Bronchial epithelial cell (primary cell): ENCODE results near the gene SNHG17. TPM values are rescaled to one million over a fixed set of nuclear protein-coding genes. Genes with fewer than 3 reads are reported as not detected.
"Not testable (repeated sequence)": the region's sequence is repeated elsewhere in the genome, so short reads cannot be mapped to it uniquely, and the experiment has no call there.

Experiments
- DNase-seq: peaks from one replicate; pipeline ENCODE4 v3.0.0-alpha.2; 2010; ENCODE audit warnings: low read depth
- FAIRE-seq: peaks from 2 replicates; lab custom pipeline; 2011; peaks lifted over from hg19 to GRCh38; lab: Jason Lieb, UNC
- H3K27me3 ChIP-seq: 2 replicates; pipeline ENCODE4 v1.5.1; 2011; ENCODE audit warnings: low read length; ENCODE audit not compliant: control insufficient read depth, insufficient read depth
- H3K36me3 ChIP-seq: 2 replicates; pipeline ENCODE4 v1.5.1; 2011; ENCODE audit warnings: low read length; ENCODE audit not compliant: control insufficient read depth, insufficient read depth
- H3K4me3 ChIP-seq: 2 replicates; pipeline ENCODE4 v1.5.1; 2011; ENCODE audit warnings: mild to moderate bottlenecking, low read depth, low read length, control low read depth
- CTCF ChIP-seq: IDR thresholded peaks from 2 replicates; pipeline ENCODE4 v1.5.1; 2011; ENCODE audit warnings: mild to moderate bottlenecking, moderate library complexity, low read length, control low read depth, inconsistent platforms; ENCODE audit not compliant: insufficient read depth, severe bottlenecking
- total RNA-seq: library from RNA; depleted of rRNA; stranded (reverse); fragments of >200 nt; gene quantifications from 2 replicates; pipeline ENCODE4 v1.2.1, GENCODE V29; 2014

Gene SNHG17
- total RNA-seq, 1 donor from 2014 or later: 19.5 TPM

- Histone ChIP-seq H3K4me3 (no peak overlapping the region), H3K27me3 (no peaks in the 10 kb centered on the region), H3K36me3 (no peaks in the 10 kb centered on the region)
- DNase-seq (no peak), FAIRE-seq (no peak)
- TF ChIP-seq CTCF: no peak
Observed at GRCh38 chr20:38383147-38383546, 52.0 kb downstream of the SNHG17 start.

- H3K4me3 ChIP-seq, H3K36me3 ChIP-seq, FAIRE-seq, DNase-seq, H3K27me3 ChIP-seq: not testable (repeated sequence)
Observed at GRCh38 chr20:38377838-38378237, 57.3 kb downstream of the SNHG17 start.

- FAIRE-seq: no peak
- TF ChIP-seq CTCF: no peak
- DNase-seq: no peak
- no peak overlapping the region for H3K4me3 ChIP-seq
- no peaks in the 10 kb centered on the region for H3K36me3 ChIP-seq
- H3K27me3 ChIP-seq: peaks cover 4% of the 10 kb centered on the region
Observed at GRCh38 chr20:38377039-38377685, 58.0 kb downstream of the SNHG17 start.

GRCh38 chr20:38373898-38374297, 61.2 kb downstream of the SNHG17 start:
- DNase-seq (no peak), FAIRE-seq (no peak)
- TF ChIP-seq CTCF: no peak
- Histone ChIP-seq H3K36me3 (no peaks in the 10 kb centered on the region), H3K27me3 (peaks cover 4% of the 10 kb centered on the region), H3K4me3 (no peak overlapping the region)

GRCh38 chr20:38373231-38373867, 61.8 kb downstream of the SNHG17 start:
- FAIRE-seq: no peak
- Histone ChIP-seq H3K4me3 (no peak overlapping the region), H3K36me3 (no peaks in the 10 kb centered on the region), H3K27me3 (peaks cover 4% of the 10 kb centered on the region)
- no peak for TF ChIP-seq CTCF
- no peak for DNase-seq

GRCh38 chr20:38372806-38373205, 62.3 kb downstream of the SNHG17 start:
- peaks cover 4% of the 10 kb centered on the region for H3K27me3 ChIP-seq
- H3K4me3 ChIP-seq: no peak overlapping the region
- FAIRE-seq (no peak), DNase-seq (no peak)
- no peaks in the 10 kb centered on the region for H3K36me3 ChIP-seq
- TF ChIP-seq CTCF: no peak

Other genes with a start within 250 kb of the SNHG17 start
- not detected in 2 replicates for gene KIAA1755, start 174.6 kb downstream of the SNHG17 start, total RNA-seq
- gene BPI, start 131.2 kb downstream of the SNHG17 start, total RNA-seq: not detected in 2 replicates
- not detected in 2 replicates for gene LBP, start 88.8 kb downstream of the SNHG17 start, total RNA-seq
- gene RALGAPB, start 37.5 kb upstream of the SNHG17 start, total RNA-seq: 20.8 and 28.4 TPM in 2 replicates
- gene ADIG, start 145.9 kb upstream of the SNHG17 start, total RNA-seq: not detected in 2 replicates
- gene ARHGAP40, start 166.5 kb upstream of the SNHG17 start, total RNA-seq: 1.1 and 2.7 TPM in 2 replicates